Lower lobe of right lung (tissue), 2 donors: Measurements from ENCODE around the gene ARID1B. TPM values are rescaled to one million over a fixed set of nuclear protein-coding genes. Genes with fewer than 3 reads are reported as not detected.

Source experiments
- ATAC-seq, 2 donors: fragments of 200-7000 bp; cut with Tn5 transposase; one replicate each; pipeline ENCODE4 v1.9.1; 2020 to 2022; ENCODE audit warnings: mild to moderate bottlenecking in 2 of 2, moderate library complexity in 2 of 2
- DNase-seq: peaks from one replicate; pipeline ENCODE4 v3.0.0-alpha.2; 2020
- H3K27ac ChIP-seq: fragments of 200-600 bp; one replicate; pipeline ENCODE4 v1.8.0; 2022
- H3K27me3 ChIP-seq: fragments of 200-600 bp; one replicate; pipeline ENCODE4 v1.8.0; 2022; ENCODE audit warnings: low read depth
- H3K36me3 ChIP-seq: fragments of 200-600 bp; one replicate; pipeline ENCODE4 v1.8.0; 2022; ENCODE audit warnings: mild to moderate bottlenecking
- H3K4me1 ChIP-seq: fragments of 200-600 bp; one replicate; pipeline ENCODE4 v1.8.0; 2022
- H3K4me3 ChIP-seq: fragments of 200-600 bp; one replicate; pipeline ENCODE4 v1.8.0; 2022; ENCODE audit warnings: mild to moderate bottlenecking
- H3K9me3 ChIP-seq: fragments of 200-600 bp; one replicate; pipeline ENCODE4 v1.8.0; 2022
- intact Hi-C: fragments of 100-400 bp; cut with DNase I; formaldehyde crosslinking; loops from one replicate; pipeline ENCODE4 v1.11.0; 2022
- total RNA-seq: library from RNA; stranded (reverse); fragmentation: NEBNext Ultra II Directional; extraction: Animal tissue kit (Norgen Biotek cat#: 25700); gene quantifications from one replicate; pipeline ENCODE4 v1.2.1, GENCODE V29; 2021
- TF ChIP-seq, protein P1 (sequence below): fragments of 200-600 bp; IDR thresholded peaks from one replicate; pipeline ENCODE4 v1.8.0; 2022; ENCODE audit warnings: antibody characterized with exemption, mild to moderate bottlenecking
- donor health status: DM: no; HTN: yes; CAD: no; lungs with severe emphysema.

Gene ARID1B
- total RNA-seq, 1 donor from 2014 or later, result 95.5 TPM

DNA sequence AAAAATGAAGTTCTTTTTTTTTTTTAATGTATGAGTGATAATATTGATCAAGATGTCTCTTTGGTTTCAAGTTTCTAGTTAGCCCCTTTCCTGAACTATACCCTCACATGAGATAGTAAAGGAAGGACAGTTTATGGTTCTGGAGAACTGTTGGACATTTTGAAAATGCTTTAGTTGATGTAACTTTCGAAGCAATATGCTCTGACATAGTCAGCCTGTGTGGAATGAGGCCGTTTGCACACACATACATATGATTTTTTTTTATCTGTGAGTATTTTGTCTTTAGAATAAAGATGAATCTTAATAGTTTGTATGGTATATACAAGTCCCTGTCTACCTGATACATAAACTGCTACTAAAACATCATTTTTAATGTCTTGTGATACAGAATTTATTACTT, 177.0 kb downstream of the ARID1B start:
- intact Hi-C loops, result no loop called here
- H3K4me1 ChIP-seq, result peaks cover 46% of the 10 kb centered on the region
- no peak overlapping the region for H3K4me3 ChIP-seq
- ATAC-seq (no peak), DNase-seq (no peak)
- no peaks in the 10 kb centered on the region for H3K36me3 ChIP-seq
- H3K27ac ChIP-seq, result no peak overlapping the region
- no peaks in the 10 kb centered on the region for H3K9me3 ChIP-seq
- TF ChIP-seq, protein P1, sequence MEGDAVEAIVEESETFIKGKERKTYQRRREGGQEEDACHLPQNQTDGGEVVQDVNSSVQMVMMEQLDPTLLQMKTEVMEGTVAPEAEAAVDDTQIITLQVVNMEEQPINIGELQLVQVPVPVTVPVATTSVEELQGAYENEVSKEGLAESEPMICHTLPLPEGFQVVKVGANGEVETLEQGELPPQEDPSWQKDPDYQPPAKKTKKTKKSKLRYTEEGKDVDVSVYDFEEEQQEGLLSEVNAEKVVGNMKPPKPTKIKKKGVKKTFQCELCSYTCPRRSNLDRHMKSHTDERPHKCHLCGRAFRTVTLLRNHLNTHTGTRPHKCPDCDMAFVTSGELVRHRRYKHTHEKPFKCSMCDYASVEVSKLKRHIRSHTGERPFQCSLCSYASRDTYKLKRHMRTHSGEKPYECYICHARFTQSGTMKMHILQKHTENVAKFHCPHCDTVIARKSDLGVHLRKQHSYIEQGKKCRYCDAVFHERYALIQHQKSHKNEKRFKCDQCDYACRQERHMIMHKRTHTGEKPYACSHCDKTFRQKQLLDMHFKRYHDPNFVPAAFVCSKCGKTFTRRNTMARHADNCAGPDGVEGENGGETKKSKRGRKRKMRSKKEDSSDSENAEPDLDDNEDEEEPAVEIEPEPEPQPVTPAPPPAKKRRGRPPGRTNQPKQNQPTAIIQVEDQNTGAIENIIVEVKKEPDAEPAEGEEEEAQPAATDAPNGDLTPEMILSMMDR, result no peak
- H3K27me3 ChIP-seq, result no peaks in the 10 kb centered on the region

DNA sequence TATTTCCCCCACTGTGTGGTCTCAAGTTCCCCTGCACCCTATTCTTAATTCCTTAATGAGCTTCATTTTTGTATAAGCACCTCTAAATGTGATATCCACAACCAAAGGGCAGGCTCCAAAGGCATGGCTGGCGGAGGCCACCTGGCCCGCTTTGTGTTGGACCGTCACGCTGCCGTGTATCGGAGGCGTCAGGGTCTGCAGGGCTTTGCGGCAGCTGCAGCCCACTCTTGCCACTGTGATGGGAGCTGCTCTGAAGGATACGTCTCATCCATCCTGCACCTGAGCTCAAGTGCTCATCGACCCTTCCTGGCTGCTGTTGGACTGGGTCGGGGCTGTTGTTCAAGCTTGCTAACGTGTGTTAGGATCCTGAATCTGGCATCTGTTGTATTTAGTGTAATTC, 177.6 kb downstream of the ARID1B start:
- H3K27me3 ChIP-seq, result no peaks in the 10 kb centered on the region
- H3K27ac ChIP-seq, result no peak overlapping the region
- no peak for DNase-seq
- no peak overlapping the region for H3K4me3 ChIP-seq
- no peaks in the 10 kb centered on the region for H3K9me3 ChIP-seq
- no peak for ATAC-seq
- peaks cover 40% of the 10 kb centered on the region for H3K4me1 ChIP-seq
- H3K36me3 ChIP-seq, result no peaks in the 10 kb centered on the region
- TF ChIP-seq, protein P1, result no peak
- intact Hi-C loops, result no loop called here

DNA sequence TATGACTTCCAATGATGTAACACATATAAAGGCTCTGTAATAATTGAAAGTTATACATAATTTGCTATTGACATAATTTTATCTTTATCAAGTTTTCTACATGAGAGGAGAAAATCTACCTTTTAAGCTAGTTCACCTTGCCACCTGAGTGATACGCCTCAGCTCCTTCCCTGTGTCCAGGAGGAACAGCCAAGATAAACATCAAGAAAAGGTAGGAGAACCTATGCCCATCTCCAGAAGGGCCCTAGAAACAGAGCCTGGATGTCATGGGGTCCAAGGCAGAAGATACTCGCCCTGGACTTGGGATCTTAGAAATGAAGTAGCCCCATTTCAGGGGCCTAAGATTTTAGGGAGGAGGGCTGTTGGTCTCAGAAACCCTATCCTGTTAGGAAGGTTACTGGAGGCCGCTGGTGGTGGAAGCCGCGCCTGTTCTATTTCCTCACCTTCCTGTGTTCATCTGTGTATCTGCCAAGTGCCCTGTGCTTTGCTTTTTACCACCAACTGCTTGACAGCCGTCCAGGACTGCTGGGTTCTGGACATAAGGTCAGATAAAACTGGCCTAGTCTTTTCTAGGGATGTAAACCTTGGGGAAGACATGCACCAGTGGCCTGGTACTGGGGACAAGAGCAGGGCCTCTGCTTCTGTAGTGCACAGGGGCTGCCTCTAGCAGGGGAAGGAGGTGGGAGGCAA, 178.5 kb downstream of the ARID1B start:
- no peak overlapping the region for H3K4me3 ChIP-seq
- intact Hi-C loops, result no loop called here
- ATAC-seq (peak; percentile 59), DNase-seq (no peak)
- no peaks in the 10 kb centered on the region for H3K36me3 ChIP-seq
- H3K9me3 ChIP-seq, result no peaks in the 10 kb centered on the region
- no peaks in the 10 kb centered on the region for H3K27me3 ChIP-seq
- no peak overlapping the region for H3K27ac ChIP-seq
- TF ChIP-seq, protein P1, result no peak
- peaks cover 40% of the 10 kb centered on the region for H3K4me1 ChIP-seq

DNA sequence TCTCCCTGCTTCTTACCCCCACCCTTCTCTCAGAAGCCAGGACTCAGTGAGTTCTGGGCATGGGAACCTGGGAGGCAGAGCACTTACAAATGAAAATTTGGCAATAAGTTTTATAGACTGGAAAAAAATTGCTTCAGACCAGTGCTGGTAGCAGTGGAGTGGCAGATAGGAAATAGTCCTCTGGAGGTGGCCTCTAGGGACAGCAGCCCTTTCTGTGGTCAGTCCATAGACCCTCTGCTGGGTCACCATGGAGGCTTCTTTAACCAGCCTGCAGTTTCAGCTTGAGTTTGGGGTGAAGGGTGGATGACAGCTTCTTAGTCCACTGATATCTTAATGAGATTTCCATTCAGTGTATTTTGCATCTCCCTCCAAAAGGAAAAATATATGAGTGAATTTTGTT, 179.1 kb downstream of the ARID1B start:
- intact Hi-C loops, result no loop called here
- TF ChIP-seq, protein P1, result no peak
- no peaks in the 10 kb centered on the region for H3K36me3 ChIP-seq
- DNase-seq, result no peak
- peak; percentile 16 to 34 for ATAC-seq
- no peaks in the 10 kb centered on the region for H3K27me3 ChIP-seq
- H3K4me1 ChIP-seq, result peaks cover 40% of the 10 kb centered on the region
- H3K9me3 ChIP-seq, result no peaks in the 10 kb centered on the region
- H3K27ac ChIP-seq, result no peak overlapping the region
- no peak overlapping the region for H3K4me3 ChIP-seq

DNA sequence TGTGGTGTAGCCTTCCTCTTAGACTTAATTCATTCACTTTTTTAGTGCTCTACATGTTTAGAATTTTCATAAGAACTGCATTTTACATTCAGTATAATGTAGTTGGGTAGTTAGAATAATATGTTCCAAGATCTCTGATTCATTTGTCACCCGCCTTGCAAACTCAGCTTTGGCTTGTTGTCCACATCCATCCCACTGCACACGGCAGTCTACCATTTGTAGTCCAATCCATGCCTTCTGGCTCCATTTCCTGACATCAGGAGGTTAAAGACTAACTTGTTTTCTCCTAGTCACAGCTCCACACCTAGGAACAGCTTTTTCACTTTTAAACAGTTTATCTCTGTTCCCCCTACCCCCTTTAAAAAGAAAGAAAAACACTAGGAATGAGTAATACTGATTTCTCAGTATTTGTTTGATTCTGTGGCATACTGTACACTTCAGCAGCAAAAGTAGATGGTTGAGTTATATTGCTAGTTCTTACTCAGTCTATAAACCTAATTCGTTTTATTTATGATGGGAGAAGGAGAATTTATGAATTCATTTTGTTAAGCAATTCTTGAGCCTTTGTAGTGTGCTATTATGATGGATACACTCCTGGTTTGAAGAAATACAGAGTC, 180.9 kb downstream of the ARID1B start:
- TF ChIP-seq, protein P1, result no peak
- intact Hi-C loops, result no loop called here
- Histone ChIP-seq H3K9me3 (no peaks in the 10 kb centered on the region), H3K4me3 (no peak overlapping the region), H3K4me1 (peaks cover 37% of the 10 kb centered on the region), H3K36me3 (no peaks in the 10 kb centered on the region), H3K27ac (no peak overlapping the region), H3K27me3 (no peaks in the 10 kb centered on the region)
- ATAC-seq (no peak), DNase-seq (no peak)
